ENCODE results near the gene SBNO2.
"Not testable (repeated sequence)": the region's sequence is repeated elsewhere in the genome, so short reads cannot be mapped to it uniquely, and the experiment has no call there.

SBNO2 gene

DNA sequence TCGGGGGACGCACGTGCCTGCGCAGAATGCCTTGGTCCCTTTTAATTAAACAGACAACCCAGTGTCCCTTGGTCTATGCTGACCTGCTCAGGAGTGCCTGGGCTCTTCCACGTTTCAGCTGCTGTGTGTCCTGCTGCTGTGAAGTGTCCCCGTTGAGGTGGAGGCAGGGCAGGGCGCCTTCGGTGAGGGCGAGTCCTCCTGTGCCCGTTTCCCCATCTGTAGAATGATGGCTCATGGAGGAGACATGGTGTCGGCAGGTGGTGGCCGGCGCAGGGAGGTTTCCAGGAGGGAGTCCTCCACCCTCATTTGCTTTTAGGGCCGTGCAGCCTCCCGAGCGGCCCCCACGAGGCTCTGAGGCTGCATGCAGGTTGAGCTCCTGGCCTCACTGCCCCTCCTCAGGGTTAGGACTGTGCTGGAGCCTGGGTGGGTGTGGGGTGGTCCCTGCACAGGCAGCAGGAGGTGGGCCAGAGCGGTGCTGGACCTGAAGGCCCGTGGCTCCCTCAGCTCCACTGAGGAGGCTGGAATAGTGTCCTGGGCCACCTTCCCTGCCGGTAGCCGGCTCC lies 40.3 kb upstream of the SBNO2 start:
- no peaks in the 10 kb centered on the region for H3K27me3 ChIP-seq (ENCODE audit: insufficient read depth, insufficient read length)
- H3K9ac ChIP-seq (ENCODE audit: insufficient read length, low read depth), result peak overlapping the region; percentile 70
- peaks cover 54% of the 10 kb centered on the region for H3K4me1 ChIP-seq (ENCODE audit: insufficient read depth, insufficient read length)
- H3K36me3 ChIP-seq (ENCODE audit: insufficient read depth, insufficient read length, low read length), result peaks cover 80% of the 10 kb centered on the region
- no peaks in the 10 kb centered on the region for H3K9me3 ChIP-seq (ENCODE audit: insufficient read depth, low read length)
- H3K4me3 ChIP-seq (ENCODE audit: insufficient read length, low read depth), result no peak overlapping the region
- no peak for TF ChIP-seq ZNF274 (IDR thresholded peaks at IDR 0.05; ENCODE audit: low read depth, low read length)
- TF ChIP-seq SUZ12 (IDR thresholded peaks at IDR 0.05; ENCODE audit: extremely low read depth, insufficient read depth, insufficient read length), result no peak
- no peak for TF ChIP-seq YY1 (IDR thresholded peaks at IDR 0.05; ENCODE audit: insufficient read depth, insufficient read length)
- no peak for DNase-seq (ENCODE audit: low read depth, low spot score)

DNA sequence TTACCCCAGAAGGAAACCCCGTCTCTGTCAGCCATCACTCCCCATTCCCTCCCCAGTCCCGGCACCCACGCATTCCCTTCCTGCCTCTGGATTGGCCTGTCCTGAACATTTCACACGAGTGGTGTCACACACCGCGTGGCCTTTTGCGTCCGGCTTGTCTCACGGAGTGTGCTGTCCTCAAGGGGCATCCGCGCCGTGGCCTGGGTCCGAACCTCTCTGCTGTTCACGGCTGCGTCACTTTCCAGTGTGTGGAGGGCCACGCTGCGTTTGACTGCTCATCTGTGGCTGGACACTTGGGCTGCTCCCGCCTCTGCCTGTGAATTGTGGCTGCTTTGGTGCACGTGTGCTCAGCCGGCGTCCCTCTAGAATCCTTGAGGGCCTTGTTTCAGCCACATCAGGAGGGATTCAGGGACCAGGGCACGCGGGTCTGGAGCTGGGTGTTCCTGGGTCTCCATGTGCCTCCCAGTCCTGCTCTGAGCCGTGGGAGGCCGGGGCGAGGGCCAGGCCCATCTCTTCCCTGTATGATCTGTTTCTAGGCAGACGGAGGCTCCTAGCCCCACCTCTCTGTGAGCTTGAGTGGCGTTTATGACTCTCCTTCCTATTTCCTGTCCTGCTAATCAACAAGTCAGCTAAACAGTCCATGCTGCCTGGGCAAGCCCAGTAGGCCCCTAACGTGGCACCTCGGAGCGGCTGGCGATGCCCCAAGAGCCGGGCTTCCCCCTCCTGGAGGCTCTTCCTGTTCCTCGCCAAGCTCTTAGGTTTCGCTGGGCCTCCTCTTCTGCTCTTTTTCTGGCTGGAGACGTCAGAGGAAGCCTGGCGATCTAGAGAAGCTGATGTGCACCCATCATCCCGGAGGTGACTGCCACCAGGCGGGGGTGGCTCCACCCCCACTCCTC lies 39.6 kb upstream of the SBNO2 start:
- no peaks in the 10 kb centered on the region for H3K27me3 ChIP-seq (ENCODE audit: insufficient read depth, insufficient read length)
- H3K9me3 ChIP-seq (ENCODE audit: insufficient read depth, low read length), result no peaks in the 10 kb centered on the region
- H3K36me3 ChIP-seq (ENCODE audit: insufficient read depth, insufficient read length, low read length), result peaks cover 79% of the 10 kb centered on the region
- DNase-seq (ENCODE audit: low read depth, low spot score), result no peak
- TF ChIP-seq SUZ12 (IDR thresholded peaks at IDR 0.05; ENCODE audit: extremely low read depth, insufficient read depth, insufficient read length) (no peak), ZNF274 (IDR thresholded peaks at IDR 0.05; ENCODE audit: low read depth, low read length) (no peak), YY1 (IDR thresholded peaks at IDR 0.05; ENCODE audit: insufficient read depth, insufficient read length) (no peak)
- peaks cover 52% of the 10 kb centered on the region for H3K4me1 ChIP-seq (ENCODE audit: insufficient read depth, insufficient read length)
- no peak overlapping the region for H3K4me3 ChIP-seq (ENCODE audit: insufficient read length, low read depth)
- peak overlapping the region; percentile 70 for H3K9ac ChIP-seq (ENCODE audit: insufficient read length, low read depth)

DNA sequence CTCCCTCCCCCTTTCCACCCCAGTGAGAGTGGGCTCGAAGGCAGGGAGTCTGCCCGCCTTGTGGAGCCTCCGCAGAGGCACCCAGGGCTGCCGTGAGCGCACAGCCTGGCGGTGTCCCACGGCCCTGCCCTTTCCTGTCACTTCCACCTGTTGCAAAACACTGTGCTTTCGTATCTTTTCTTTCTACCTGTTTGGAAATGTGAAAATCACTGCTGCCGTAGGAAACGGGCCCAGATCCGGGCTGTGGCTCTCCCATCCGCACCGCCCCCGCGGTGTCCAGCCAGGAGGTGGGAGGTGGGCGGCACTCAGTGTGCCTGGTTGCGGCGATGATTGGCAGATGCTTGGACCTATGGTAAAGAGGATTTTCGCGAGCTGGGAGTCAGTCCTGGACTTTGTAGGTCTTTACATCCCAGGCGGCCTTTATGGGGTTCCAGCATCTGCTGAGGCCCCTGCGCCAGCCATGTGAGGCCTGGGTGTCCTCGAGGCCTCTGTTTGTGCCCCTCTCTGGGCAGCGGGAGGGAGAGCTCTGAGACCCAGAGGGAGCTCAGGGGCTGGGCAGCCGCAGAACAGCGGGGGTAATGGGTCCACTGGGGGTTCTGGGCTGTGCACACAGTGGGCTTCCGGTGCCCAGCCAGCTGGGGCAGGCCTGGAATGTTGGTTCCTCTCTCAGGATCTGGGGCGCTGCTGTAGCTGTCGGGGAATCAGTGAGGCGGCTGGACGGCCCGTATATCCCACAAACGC lies 37.6 kb upstream of the SBNO2 start:
- TF ChIP-seq YY1 (IDR thresholded peaks at IDR 0.05; ENCODE audit: insufficient read depth, insufficient read length) (no peak), ZNF274 (IDR thresholded peaks at IDR 0.05; ENCODE audit: low read depth, low read length) (no peak), SUZ12 (IDR thresholded peaks at IDR 0.05; ENCODE audit: extremely low read depth, insufficient read depth, insufficient read length) (no peak)
- H3K9ac ChIP-seq (ENCODE audit: insufficient read length, low read depth), result no peak overlapping the region
- DNase-seq (ENCODE audit: low read depth, low spot score), result no peak
- peaks cover 49% of the 10 kb centered on the region for H3K4me1 ChIP-seq (ENCODE audit: insufficient read depth, insufficient read length)
- H3K27me3 ChIP-seq (ENCODE audit: insufficient read depth, insufficient read length), result no peaks in the 10 kb centered on the region
- H3K9me3 ChIP-seq (ENCODE audit: insufficient read depth, low read length), result no peaks in the 10 kb centered on the region
- peaks cover 78% of the 10 kb centered on the region for H3K36me3 ChIP-seq (ENCODE audit: insufficient read depth, insufficient read length, low read length)
- H3K4me3 ChIP-seq (ENCODE audit: insufficient read length, low read depth), result no peak overlapping the region

DNA sequence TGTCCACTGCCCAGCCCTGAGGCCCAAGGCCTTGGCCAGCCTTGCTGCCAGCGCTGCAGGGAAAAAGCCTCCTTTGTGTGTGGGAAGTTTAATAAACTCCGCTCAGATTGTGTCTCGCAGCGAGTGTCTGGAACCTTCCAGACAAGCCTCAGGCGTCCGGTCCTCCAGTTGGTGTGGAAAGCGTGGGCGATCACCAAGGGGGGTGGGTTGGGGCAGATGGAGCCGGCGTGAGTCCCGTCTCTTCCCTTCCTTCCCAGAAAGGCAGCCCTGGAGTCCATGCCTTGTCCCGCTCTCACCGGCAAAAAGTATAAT lies 36.1 kb upstream of the SBNO2 start:
- peak overlapping the region; percentile 57 for H3K9ac ChIP-seq (ENCODE audit: insufficient read length, low read depth)
- peaks cover 69% of the 10 kb centered on the region for H3K36me3 ChIP-seq (ENCODE audit: insufficient read depth, insufficient read length, low read length)
- no peak overlapping the region for H3K4me3 ChIP-seq (ENCODE audit: insufficient read length, low read depth)
- TF ChIP-seq ZNF274 (IDR thresholded peaks at IDR 0.05; ENCODE audit: low read depth, low read length), result no peak
- TF ChIP-seq YY1 (IDR thresholded peaks at IDR 0.05; ENCODE audit: insufficient read depth, insufficient read length), result no peak
- TF ChIP-seq SUZ12 (IDR thresholded peaks at IDR 0.05; ENCODE audit: extremely low read depth, insufficient read depth, insufficient read length), result no peak
- H3K9me3 ChIP-seq (ENCODE audit: insufficient read depth, low read length), result no peaks in the 10 kb centered on the region
- H3K4me1 ChIP-seq (ENCODE audit: insufficient read depth, insufficient read length), result peaks cover 41% of the 10 kb centered on the region
- peaks cover 3% of the 10 kb centered on the region for H3K27me3 ChIP-seq (ENCODE audit: insufficient read depth, insufficient read length)
- DNase-seq (ENCODE audit: low read depth, low spot score), result no peak

DNA sequence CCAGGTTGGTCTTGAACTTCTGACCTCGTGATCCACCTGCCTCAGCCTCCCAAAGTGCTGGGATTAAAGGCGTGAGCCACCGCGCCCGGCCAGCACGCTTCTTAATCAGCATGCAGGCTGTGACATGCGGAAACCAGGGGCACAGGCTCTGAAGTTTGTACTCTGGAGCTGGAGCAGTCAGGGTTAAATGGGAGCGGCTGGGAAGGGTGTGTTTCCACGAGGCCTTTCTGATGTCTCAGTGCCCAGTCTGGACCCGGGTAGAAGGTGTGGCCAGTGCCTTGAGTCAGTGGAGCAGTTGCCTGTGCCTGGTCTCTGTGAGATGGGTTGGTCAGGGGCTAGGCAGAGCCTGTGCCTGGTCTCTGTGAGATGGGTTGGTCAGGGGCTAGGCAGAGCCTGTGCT lies 34.8 kb upstream of the SBNO2 start:
- H3K9ac ChIP-seq (ENCODE audit: insufficient read length, low read depth); H3K27me3 ChIP-seq (ENCODE audit: insufficient read depth, insufficient read length); DNase-seq (ENCODE audit: low read depth, low spot score); H3K4me3 ChIP-seq (ENCODE audit: insufficient read length, low read depth); H3K9me3 ChIP-seq (ENCODE audit: insufficient read depth, low read length): not testable (repeated sequence)
- peaks cover 30% of the 10 kb centered on the region for H3K4me1 ChIP-seq (ENCODE audit: insufficient read depth, insufficient read length)
- H3K36me3 ChIP-seq (ENCODE audit: insufficient read depth, insufficient read length, low read length), result peaks cover 55% of the 10 kb centered on the region

DNA sequence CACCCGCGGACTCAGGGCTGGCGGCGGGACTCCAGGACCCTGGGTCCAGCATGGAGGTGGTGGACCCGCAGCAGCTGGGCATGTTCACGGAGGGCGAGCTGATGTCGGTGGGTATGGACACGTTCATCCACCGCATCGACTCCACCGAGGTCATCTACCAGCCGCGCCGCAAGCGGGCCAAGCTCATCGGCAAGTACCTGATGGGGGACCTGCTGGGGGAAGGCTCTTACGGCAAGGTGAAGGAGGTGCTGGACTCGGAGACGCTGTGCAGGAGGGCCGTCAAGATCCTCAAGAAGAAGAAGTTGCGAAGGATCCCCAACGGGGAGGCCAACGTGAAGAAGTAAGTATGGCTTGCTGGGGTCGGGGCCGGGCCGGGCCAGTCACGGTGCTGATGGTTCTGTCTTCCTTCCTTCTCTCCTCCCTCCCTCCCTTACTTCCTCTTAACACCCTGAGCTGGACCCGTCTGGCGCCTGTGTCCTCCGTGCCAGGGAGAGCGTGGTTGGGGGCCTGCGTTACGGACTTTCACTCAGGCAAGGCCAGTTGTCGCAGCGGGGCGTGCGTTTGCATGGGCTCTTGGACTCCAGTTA lies 32.9 kb upstream of the SBNO2 start:
- Histone ChIP-seq H3K4me3 (ENCODE audit: insufficient read length, low read depth) (peak overlapping the region; percentile 73), H3K9me3 (ENCODE audit: insufficient read depth, low read length) (no peaks in the 10 kb centered on the region), H3K36me3 (ENCODE audit: insufficient read depth, insufficient read length, low read length) (peaks cover 43% of the 10 kb centered on the region), H3K27me3 (ENCODE audit: insufficient read depth, insufficient read length) (peaks cover 3% of the 10 kb centered on the region), H3K4me1 (ENCODE audit: insufficient read depth, insufficient read length) (peaks cover 23% of the 10 kb centered on the region), H3K9ac (ENCODE audit: insufficient read length, low read depth) (peak overlapping the region; percentile 93)
- DNase-seq (ENCODE audit: low read depth, low spot score), result no peak
- TF ChIP-seq ZNF274 (IDR thresholded peaks at IDR 0.05; ENCODE audit: low read depth, low read length), result no peak
- TF ChIP-seq SUZ12 (IDR thresholded peaks at IDR 0.05; ENCODE audit: extremely low read depth, insufficient read depth, insufficient read length), result no peak
- no peak for TF ChIP-seq YY1 (IDR thresholded peaks at IDR 0.05; ENCODE audit: insufficient read depth, insufficient read length)

Data from NT2/D1 (cell line).